HG02970 (cell line): ENCODE measurements around the gene PGBD1.

Source experiments
- ATAC-seq: cut with Tn5 transposase; IDR thresholded peaks from one replicate; pipeline ENCODE4 v1.9.1; 2021; ENCODE audit warnings: mild to moderate bottlenecking, moderate library complexity, moderate number of reproducible peaks; ENCODE audit not compliant: unreplicated experiment, low FRiP score

The PGBD1 gene

DNA sequence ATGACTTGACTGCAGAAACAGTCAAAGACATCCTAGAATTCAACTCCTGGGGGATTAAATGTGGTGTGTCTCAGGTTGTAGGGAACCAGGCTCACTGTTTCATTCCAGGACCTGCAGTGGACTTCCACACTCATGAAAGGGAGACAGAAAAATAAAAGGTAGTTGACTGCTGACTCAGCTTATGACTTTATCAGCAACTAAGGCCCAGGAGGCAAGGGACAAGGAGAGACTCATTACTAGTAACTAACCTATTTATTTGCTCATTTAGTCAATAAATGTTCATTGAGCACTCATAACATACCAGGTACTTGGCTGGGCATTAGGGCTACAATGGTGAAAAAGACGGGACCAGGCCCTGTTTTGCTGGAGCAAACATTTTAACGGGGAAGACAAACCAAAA lies 51.7 kb downstream of the PGBD1 start:
- no peak for ATAC-seq

DNA sequence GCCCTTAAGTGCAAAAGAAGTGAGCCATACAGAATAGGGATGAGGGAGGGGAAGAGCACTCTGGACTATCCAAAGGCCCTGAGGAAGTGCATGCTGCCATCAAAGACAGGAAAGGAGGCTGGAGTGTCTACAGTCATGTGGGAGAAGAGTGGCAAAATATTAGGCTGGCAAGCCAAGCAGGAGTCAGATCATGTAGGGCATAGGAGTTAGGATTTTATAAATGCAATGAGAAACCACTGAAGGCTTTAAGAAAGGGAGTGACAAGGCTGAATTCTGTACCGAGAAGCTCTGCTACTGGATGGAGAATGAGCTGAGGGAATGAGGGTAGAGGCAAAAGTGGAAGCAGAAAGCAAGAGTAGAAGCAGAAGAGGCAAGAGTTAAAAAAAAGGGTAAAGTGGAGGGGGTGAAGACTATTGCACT lies 52.2 kb downstream of the PGBD1 start:
- ATAC-seq, result no peak

DNA sequence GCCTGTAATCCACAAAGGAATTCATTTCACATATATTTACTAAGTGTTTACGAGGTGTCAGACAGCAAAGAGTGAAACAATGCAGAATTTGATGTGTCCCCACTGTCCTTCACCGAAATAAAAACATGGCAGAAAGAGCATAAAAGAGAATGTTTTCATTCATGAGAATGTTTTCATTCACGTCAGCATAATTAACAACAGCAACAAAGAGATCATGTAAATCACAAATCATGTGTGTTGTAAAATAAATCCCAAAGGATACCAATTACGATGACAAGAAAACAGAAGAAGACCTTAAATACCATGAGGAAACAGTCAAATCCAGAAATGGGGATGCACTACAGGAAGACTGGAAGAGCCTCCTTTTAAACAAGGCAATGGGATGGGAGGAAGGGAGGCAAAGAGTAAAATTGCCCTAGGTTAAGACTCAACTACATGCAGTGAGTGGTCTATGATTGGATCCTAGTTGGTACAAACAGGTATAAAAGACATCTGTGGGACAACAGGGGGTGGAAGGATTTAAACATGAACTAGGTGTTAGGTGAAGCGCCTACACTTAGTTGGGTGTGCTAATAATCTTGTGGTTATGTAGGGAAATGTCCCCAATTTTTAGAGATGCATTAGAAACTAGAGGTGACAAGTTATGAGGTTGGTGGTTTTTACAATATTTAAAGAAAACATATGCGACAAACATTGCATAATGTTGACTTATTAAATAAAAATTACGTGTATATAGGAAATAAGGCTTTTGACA lies 53.1 kb downstream of the PGBD1 start:
- no peak for ATAC-seq

DNA sequence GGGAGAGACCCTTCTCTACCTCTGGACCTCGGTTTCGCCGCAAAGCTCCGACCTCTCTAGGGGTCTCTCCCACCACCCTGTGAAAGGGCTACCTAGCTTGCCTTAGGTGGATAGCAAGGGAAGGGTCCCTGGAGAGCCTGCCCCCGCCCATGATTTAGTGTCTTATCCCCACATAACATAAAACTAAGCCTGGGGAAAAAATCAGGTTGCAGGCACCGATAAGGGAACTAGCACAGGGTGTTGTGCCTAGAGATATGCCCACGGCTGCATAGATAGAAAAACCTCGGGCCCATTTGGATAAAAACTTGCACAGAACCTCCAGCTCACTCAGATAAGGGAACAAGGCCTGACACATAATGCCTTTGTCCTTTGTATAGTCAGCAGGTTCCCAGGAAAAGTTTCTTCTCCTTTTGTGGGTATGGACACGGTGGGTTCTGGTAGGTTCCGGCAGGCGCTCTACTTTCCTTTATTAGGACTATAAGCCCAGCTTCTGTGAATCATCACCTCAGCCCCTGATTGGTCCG lies 53.7 kb downstream of the PGBD1 start:
- no peak for ATAC-seq

DNA sequence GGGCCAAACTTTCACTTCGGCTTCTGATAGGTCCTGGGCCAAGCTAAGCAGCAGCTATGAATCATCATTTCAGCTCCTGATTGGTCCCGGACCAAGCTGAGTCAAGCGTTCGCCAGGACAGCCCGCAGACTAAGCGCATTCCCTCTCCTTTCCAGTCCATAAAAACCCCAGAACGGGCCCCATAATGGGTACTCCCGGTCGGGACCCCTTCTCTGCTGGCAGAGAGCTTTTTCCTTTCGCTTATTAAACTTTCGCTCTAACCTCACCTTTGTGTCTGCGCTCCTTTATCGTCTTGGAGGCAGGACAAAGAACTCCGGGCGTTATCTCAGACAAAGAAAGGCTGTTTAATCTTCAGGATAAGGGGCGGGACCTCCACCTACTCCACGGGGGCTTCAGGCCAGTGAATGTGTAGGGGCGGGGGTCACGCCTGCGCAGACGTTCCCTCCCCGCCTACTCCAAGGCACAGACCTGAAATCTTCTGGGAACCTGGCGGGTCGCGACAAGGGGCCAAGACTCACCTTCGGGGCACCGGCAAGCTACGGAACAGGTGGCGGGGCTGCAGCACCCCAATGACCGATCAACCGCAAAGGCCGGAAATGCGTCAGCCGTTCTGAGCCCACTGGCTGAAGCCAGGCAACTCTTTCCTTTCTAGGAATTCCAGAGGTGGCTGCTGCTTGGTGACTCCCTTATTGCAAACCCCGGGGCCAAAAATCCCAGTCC lies 54.4 kb downstream of the PGBD1 start, which contains the start of gene ZSCAN31:
Gene ZSCAN31 (minus strand): TSS at position 585 of the 720 bp plus-strand sequence. CDS start 6,465 bp downstream, outside the sequence.
- ATAC-seq, result peak; percentile 78

DNA sequence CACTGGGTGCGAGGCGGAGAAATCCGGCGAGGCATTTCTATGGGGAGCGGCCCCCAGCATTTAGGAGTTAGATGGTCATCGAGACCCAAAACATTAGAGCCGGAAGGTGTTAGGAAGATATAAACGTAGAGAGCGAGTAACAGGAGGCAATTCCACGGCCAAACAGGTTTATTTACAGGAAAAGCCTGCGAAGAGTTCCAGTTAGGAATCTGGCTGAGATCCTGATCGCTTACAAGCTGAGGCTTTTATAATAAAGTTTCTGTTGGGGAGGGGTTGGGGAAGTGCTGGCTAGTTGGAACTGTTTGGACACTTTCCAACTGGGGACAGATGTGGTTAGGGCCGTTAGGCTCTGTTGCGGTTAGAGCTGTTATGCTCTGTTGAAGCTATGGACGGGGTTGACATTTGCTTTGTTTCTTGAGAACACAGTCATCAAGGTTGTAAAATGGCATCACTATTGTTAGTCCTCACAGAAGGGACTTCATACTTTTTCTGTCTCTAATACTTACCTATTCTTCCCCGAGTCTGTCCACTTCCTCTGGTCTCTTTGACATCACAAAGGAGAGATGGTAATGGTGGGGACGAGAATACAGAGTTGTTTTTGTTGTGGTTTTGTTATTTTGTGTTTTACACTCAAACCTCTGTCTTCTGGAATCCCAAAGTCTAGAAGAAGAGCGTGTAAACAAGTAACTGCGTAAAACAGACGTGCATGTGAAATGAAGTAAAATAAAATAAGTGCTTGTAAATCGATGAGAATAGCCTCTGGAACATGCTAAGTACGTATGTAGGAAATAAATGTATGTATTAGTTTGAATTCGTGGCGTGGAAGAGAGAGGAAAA lies 55.1 kb downstream of the PGBD1 start:
- no peak for ATAC-seq

DNA sequence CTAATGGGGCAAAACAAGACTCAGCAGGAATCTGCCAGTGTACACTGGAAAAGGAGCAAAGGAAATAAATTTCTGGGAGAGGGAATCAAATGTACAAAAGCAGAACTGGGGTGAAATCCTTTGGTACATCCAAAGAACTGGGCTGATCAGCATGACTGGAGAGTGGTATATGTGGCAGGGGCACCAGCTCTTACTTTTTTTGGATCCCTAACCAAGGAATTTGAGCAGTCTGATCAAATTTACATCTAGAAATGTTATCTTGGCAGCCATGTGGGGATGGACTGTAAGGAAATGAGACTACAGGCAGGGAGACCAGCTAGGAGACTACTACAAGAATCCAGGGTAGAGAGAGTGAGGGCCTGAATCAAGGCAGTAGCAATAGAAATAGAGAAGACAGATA lies 55.7 kb downstream of the PGBD1 start:
- no peak for ATAC-seq

DNA sequence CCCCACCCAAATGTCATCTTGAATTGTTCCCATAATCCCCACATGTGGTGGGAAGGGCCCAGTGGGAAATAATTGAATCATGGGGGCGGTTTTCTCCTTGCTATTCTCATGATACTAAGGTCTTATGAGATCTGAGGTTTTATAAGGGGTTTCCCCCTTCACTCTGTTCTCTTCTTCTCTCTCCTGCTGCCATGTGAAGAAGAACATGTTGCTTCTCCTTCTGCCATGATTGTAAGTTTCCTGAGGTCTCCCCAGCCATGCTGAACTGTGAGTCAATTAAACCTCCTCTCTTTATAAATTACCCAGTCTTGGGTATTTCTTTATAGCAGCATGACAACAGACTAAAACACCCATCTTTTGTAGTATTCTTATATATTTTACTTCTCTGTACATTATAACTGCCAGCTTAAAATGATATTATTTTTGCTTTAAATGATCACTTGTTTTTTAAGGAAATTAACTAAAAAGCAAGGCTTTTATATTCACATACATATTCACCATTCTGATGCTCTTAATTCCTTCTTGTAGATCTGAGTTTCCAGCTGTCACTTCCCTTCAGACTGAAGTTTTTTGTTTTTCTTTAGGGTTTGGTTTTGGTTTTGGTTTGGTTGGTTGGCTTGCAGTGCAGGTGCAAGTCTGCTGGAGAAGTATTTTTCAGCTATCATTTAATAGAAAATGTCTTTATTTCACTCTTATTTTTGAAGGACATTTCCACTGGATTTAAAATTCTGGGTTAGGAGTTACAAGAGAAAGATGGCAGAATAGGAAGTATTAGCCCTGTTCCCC lies 59.1 kb downstream of the PGBD1 start:
- no peak for ATAC-seq

DNA sequence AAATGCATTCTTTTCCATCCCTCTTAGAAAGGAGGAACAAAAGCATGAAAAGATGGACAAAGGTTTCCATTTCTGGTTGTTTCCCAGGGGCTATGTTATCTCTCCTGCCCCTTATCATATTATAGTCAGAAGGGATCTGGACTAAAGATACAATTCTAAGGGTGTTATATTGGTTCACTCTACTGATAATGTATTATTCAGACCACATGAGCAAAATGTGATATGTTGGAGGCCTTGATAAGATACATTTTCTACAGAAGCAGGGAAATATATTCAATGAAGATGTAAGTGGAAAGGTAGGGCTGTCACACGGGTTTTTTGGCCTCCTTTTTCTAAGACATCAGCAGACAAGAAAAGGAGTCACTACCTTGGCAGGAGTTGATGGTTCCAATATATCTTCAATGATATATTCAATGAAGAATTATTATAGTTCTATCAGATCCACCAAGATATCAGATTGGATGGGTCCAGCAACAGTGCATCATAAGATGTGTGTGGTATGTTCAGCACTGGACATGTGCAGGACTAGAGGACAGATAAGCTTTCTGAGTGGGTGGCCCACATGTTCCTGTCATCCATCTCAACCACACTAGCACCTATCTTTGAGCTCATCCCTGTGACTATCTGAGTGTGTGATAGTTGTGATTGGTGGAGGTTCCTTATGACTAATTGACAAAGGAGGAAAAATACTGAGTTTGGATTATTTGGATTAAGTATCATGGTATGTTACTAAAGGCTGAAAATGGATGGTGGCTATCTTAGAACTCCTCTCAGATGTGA lies 62.7 kb downstream of the PGBD1 start:
- ATAC-seq, result no peak

DNA sequence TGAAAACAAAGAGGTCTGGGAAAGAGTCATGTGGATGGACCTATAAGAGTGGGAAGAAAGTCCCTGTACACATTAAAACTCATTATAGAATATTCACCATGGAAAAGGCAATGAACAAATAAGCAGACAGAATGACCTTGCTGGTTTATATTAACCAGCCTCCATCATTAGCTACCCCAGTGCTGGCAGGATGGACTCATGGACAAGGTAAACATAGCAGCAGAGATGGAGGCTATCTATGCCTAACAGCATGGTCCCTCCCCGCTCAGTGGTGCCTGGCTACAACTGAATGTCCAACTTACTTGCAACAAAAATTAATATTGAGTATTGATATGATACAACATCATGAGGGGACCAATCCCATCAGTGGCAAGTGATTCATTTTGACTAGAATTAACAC lies 63.8 kb downstream of the PGBD1 start:
- ATAC-seq, result no peak

DNA sequence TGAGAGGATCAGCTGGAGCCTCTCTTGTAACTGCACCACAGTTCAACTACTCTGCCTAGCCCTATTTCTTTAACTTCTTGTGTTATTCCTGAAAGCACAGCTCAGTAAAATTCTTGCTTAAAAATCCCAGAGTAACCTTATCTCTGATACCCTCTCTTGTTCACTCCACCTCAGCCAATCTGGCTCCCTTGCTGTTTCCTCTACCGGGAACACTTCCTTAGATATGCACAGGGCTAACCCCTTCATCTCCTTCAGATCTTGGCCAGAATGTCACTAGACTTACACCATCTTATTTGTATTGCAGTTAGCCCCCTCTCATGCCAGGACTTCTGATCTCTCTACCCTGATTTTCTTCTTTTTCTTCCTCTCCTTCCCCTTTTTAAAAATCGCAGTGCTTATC lies 65.7 kb downstream of the PGBD1 start:
- no peak for ATAC-seq

DNA sequence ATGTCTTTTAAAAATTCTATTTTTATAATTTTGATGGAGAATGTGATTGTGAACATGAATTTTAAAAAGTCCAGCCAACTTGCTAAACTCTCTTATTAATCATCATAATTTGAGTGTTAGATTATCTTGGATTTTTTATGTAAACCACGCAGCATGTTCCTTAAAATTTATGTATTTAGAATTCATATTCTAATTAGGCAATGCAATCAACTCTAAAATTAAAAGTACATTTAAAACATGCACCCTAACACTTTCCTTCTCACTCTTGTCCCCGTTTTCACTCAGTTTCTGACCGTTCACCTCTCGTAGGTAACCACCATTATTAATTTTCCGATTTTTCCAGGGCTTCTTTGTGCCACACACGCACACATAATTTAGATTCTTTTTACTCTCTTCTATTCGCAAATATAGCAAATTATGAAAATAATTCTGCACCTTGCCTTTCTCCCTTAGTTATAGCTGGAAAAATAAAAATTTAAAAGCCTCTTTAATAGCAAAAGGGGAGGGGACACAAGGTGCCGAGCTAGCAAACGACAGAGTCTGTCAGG lies 68.0 kb downstream of the PGBD1 start:
- no peak for ATAC-seq

DNA sequence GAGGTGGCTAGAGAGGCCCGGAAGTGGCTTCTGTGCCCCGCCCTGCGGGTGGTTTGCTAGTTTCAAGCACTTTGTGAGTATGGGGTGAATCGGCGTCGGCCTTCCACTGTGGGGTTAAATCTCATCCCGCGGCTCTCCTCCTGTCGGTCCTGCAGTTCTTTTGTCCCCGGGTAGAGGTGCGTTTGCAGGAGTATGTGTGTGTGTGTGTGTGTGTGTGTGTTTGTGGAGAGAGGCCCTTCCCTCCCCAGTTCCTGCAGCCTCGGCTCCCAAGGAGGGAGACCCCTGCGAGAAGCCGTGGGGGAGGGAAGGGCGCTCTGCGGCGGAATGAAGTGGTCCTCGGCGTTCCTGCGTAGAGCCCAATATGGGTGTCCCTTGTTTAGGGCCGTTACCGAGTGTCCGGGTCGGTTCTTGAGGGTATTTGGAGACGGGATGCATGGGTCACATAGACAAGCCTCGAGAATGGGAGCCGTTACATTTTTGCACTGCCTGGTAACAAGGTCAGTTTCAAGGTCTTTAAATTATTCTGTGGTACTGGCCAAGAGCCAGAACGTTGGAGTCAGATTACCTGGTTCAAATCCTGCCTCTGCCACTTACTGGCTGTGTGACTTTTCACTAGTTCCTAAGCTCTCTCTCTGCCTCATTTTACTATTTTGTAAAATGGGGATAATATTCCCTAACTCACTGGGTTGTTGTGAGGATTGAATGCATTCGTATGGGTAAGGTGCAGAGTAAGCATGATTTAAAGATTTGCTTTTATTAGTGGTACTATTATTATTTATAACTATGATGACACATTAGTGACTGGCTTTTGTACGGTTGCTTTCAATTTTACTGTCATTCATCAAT lies 68.7 kb downstream of the PGBD1 start, which contains the start of gene ZKSCAN3:
Gene ZKSCAN3 (plus strand): TSS at position 56 of the 846 bp plus-strand sequence. CDS start 9,640 bp downstream, outside the sequence.
- ATAC-seq, result no peak

DNA sequence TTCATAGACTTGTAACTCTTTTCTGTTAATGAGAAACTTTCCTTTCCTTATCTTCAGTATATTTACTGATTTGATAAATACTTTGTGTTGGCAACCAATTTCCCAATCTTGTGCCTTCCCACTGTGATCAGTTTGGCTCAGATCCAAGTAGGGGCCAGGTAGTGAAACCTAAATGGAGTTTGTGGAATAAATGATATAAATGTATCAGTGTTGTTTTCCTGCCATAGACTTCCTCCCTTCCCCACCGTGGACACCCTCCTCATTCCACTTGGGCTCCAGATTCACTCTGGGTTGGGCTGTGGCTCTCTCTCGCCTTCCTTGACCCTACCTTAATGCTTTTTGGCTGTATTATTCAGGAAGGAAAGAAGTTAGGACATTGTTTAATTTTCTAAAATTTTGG lies 69.7 kb downstream of the PGBD1 start:
- ATAC-seq, result no peak

DNA sequence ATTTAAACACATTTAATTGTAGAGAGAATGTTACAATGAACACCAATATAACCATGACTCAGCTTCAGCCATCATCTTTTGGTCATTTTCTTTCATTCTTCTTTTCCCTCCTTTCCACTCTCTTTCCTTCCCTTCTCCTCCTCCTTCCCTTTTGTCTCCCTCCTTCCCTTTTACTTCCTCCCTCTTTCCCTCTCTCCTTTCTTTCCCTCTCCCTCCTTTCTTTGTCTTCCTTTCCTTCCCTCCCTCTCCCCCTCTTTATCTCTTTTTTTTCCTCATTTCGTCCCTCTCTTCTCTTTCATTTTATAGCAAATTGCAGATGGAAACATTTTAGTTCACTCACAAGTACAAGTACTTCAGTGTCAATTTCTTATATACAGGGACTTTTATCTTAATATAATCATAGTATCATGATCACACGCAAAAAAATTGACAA lies 70.1 kb downstream of the PGBD1 start:
- ATAC-seq, result no peak
